ENCODE measurements around the gene TSC2. TPM values are rescaled to one million over a fixed set of nuclear protein-coding genes. Genes with fewer than 3 reads are reported as not detected.

TSC2 gene
- total and polyA plus RNA-seq, 2 of the 13 experiments (the other 11 are each of a cell fraction or from before 2014, with no cell fraction given), result 19.6 to 40.4 TPM

GRCh38 chr16:2039274-2040031 lies 8.3 kb upstream of the TSC2 start (continued):
- TF ChIP-seq HNRNPLL (IDR thresholded peaks at IDR 0.05; ENCODE audit: low read depth, low read length, poor library complexity, severe bottlenecking), result peak; percentile 26
- no peak for TF ChIP-seq CHD2 (IDR thresholded peaks at IDR 0.05; ENCODE audit: low read depth, low read length)
- peak; percentile 61 for TF ChIP-seq ZSCAN31 (CRISPR knock-in tag; IDR thresholded peaks at IDR 0.05; ENCODE audit: low read depth)
- no peak for TF ChIP-seq SNRNP70 (IDR thresholded peaks at IDR 0.05; ENCODE audit: low read depth, low read length)
- TF ChIP-seq ZBTB7A (CRISPR knock-in tag; IDR thresholded peaks at IDR 0.05), result no peak; the same call in none of the 2 replicates
- TF ChIP-seq ZNF562 (CRISPR knock-in tag; IDR thresholded peaks at IDR 0.05; ENCODE audit: borderline replicate concordance), result no peak
- TF ChIP-seq ARID2 (CRISPR knock-in tag; IDR thresholded peaks at IDR 0.05; ENCODE audit: borderline replicate concordance), result peak; percentile 88; the same call in 1 of the 2 replicates
- 0 out of 2 replicates have a peak, but pooled peaks have one; percentile 43 for TF ChIP-seq HES4 (CRISPR knock-in tag; IDR thresholded peaks at IDR 0.05; ENCODE audit: borderline replicate concordance)
- TF ChIP-seq ZNF333 (CRISPR knock-in tag; IDR thresholded peaks at IDR 0.05; ENCODE audit: borderline replicate concordance), result no peak
- TF ChIP-seq, protein P1, sequence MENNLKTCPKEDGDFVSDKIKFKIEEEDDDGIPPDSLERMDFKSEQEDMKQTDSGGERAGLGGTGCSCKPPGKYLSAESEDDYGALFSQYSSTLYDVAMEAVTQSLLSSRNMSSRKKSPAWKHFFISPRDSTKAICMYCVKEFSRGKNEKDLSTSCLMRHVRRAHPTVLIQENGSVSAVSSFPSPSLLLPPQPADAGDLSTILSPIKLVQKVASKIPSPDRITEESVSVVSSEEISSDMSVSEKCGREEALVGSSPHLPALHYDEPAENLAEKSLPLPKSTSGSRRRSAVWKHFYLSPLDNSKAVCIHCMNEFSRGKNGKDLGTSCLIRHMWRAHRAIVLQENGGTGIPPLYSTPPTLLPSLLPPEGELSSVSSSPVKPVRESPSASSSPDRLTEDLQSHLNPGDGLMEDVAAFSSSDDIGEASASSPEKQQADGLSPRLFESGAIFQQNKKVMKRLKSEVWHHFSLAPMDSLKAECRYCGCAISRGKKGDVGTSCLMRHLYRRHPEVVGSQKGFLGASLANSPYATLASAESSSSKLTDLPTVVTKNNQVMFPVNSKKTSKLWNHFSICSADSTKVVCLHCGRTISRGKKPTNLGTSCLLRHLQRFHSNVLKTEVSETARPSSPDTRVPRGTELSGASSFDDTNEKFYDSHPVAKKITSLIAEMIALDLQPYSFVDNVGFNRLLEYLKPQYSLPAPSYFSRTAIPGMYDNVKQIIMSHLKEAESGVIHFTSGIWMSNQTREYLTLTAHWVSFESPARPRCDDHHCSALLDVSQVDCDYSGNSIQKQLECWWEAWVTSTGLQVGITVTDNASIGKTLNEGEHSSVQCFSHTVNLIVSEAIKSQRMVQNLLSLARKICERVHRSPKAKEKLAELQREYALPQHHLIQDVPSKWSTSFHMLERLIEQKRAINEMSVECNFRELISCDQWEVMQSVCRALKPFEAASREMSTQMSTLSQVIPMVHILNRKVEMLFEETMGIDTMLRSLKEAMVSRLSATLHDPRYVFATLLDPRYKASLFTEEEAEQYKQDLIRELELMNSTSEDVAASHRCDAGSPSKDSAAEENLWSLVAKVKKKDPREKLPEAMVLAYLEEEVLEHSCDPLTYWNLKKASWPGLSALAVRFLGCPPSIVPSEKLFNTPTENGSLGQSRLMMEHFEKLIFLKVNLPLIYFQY (CRISPR knock-in tag; IDR thresholded peaks at IDR 0.05; ENCODE audit: borderline replicate concordance), result peak; percentile 53; the same call in 1 of the 2 replicates
- peak; percentile 59 for TF ChIP-seq ZNF777 (CRISPR knock-in tag; IDR thresholded peaks at IDR 0.05)
- TF ChIP-seq SIX1 (CRISPR knock-in tag; IDR thresholded peaks at IDR 0.05; ENCODE audit: borderline replicate concordance), result no peak
- TF ChIP-seq ZNF367 (CRISPR knock-in tag; IDR thresholded peaks at IDR 0.05; ENCODE audit: borderline replicate concordance), result no peak
- no peak; the same call in 1 of the 2 replicates for TF ChIP-seq JUNB (CRISPR knock-in tag; IDR thresholded peaks at IDR 0.05; ENCODE audit: borderline replicate concordance)
- no peak for TF ChIP-seq MYPOP (CRISPR knock-in tag; IDR thresholded peaks at IDR 0.05)
- TF ChIP-seq KDM1A (CRISPR knock-in tag; IDR thresholded peaks at IDR 0.05), result peak; percentile 68
- TF ChIP-seq ZNF644 (CRISPR knock-in tag; IDR thresholded peaks at IDR 0.05; ENCODE audit: low read depth), result no peak
- peak; percentile 23; the same call in 1 of the 2 replicates for TF ChIP-seq ARHGAP35 (CRISPR knock-in tag; IDR thresholded peaks at IDR 0.05; ENCODE audit: borderline replicate concordance)
- TF ChIP-seq, protein P2, sequence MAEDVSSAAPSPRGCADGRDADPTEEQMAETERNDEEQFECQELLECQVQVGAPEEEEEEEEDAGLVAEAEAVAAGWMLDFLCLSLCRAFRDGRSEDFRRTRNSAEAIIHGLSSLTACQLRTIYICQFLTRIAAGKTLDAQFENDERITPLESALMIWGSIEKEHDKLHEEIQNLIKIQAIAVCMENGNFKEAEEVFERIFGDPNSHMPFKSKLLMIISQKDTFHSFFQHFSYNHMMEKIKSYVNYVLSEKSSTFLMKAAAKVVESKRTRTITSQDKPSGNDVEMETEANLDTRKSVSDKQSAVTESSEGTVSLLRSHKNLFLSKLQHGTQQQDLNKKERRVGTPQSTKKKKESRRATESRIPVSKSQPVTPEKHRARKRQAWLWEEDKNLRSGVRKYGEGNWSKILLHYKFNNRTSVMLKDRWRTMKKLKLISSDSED (CRISPR knock-in tag; IDR thresholded peaks at IDR 0.05), result no peak
- TF ChIP-seq, protein P3, sequence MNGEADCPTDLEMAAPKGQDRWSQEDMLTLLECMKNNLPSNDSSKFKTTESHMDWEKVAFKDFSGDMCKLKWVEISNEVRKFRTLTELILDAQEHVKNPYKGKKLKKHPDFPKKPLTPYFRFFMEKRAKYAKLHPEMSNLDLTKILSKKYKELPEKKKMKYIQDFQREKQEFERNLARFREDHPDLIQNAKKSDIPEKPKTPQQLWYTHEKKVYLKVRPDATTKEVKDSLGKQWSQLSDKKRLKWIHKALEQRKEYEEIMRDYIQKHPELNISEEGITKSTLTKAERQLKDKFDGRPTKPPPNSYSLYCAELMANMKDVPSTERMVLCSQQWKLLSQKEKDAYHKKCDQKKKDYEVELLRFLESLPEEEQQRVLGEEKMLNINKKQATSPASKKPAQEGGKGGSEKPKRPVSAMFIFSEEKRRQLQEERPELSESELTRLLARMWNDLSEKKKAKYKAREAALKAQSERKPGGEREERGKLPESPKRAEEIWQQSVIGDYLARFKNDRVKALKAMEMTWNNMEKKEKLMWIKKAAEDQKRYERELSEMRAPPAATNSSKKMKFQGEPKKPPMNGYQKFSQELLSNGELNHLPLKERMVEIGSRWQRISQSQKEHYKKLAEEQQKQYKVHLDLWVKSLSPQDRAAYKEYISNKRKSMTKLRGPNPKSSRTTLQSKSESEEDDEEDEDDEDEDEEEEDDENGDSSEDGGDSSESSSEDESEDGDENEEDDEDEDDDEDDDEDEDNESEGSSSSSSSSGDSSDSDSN (CRISPR knock-in tag; IDR thresholded peaks at IDR 0.05), result peak; percentile 90
- no peak for TF ChIP-seq PAWR (CRISPR knock-in tag; IDR thresholded peaks at IDR 0.05; ENCODE audit: borderline replicate concordance)
